SK-N-SH (cell line): ENCODE data around the gene PTPN18. TPM values are rescaled to one million over a fixed set of nuclear protein-coding genes. Genes with fewer than 3 reads are reported as not detected.

Experiments used
- CTCF ChIA-PET: fragments of 300-600, 350-600 bp; formaldehyde crosslinking; extraction: SDS; loops from one replicate; lab custom pipeline; 2021; lab: Yijun Ruan, JAX
- POLR2A ChIA-PET: fragments of 350-600 bp; sonication (Branson Sonifier 250); formaldehyde crosslinking; extraction: SDS; loops from one replicate; lab custom pipeline; 2020; ENCODE audit warnings: antibody characterized with exemption, inconsistent platforms; lab: Yijun Ruan, JAX
- DNase-seq: peaks from one replicate; pipeline ENCODE4 v3.0.0; 2012
- H2AFZ ChIP-seq: fragments of 200-600 bp; sonication (generic); 2 replicates; pipeline ENCODE4 v1.8.1; 2016; ENCODE audit warnings: antibody characterized with exemption, mild to moderate bottlenecking, low read depth
- H3F3A ChIP-seq: fragments of 200-600 bp; sonication (generic); replicated peaks from 2 replicates; pipeline ENCODE3; 2016; ENCODE audit warnings: antibody characterized with exemption, mild to moderate bottlenecking; ENCODE audit not compliant: insufficient read depth
- H3K27ac ChIP-seq, 2 experiments: fragments of 200-500 bp in 1 of 2; fragments of 200-600 bp in 1 of 2; sonication (Bioruptor generic) in 1 of 2; sonication (generic), shearing (Covaris generic) in 1 of 2; 2 replicates each; pipeline versions ENCODE4 v1.5.1 to v1.6.1; 2014 to 2016; ENCODE audit warnings: low read depth in 2 of 2, inconsistent platforms in 1 of 2, low read length in 1 of 2, mild to moderate bottlenecking in 1 of 2, mixed read lengths in 1 of 2
- H3K27me3 ChIP-seq: fragments of 200-600 bp; sonication (generic), shearing (Covaris generic); 2 replicates; pipeline ENCODE4 v1.6.1; 2016; ENCODE audit warnings: mixed run types; ENCODE audit not compliant: insufficient read depth
- H3K36me3 ChIP-seq, 2 experiments: fragments of 200-500 bp in 1 of 2; fragments of 200-600 bp in 1 of 2; sonication (Bioruptor generic) in 1 of 2; sonication (generic) in 1 of 2; replicated peaks in 1 of 2; 2 replicates each; pipeline versions ENCODE3 to v1.5.1; 2014 to 2016; ENCODE audit warnings: low read length in 1 of 2, mild to moderate bottlenecking in 1 of 2; ENCODE audit not compliant: insufficient read depth in 2 of 2, control insufficient read depth in 1 of 2
- H3K4me1 ChIP-seq, 2 experiments: fragments of 200-500 bp in 1 of 2; fragments of 200-600 bp in 1 of 2; sonication (Bioruptor generic) in 1 of 2; sonication (generic), shearing (Covaris generic) in 1 of 2; 2 replicates each; pipeline versions ENCODE4 v1.5.1 to v1.6.1; 2014 to 2016; ENCODE audit warnings: low read depth in 1 of 2, low read length in 1 of 2, mixed run types in 1 of 2; ENCODE audit not compliant: insufficient read depth in 2 of 2, control insufficient read depth in 1 of 2
- H3K4me2 ChIP-seq: fragments of 200-600 bp; sonication (generic), shearing (Covaris generic); 2 replicates; pipeline ENCODE4 v1.6.1; 2017; ENCODE audit warnings: mixed run types
- H3K4me3 ChIP-seq, 2 experiments: fragments of 200-500 bp in 1 of 2; fragments of 200-600 bp in 1 of 2; sonication (Bioruptor generic) in 1 of 2; sonication (generic), shearing (Covaris generic) in 1 of 2; 2 replicates each; pipeline versions ENCODE4 v1.5.1 to v1.8.1; 2014 to 2016; ENCODE audit warnings: low read depth in 2 of 2, inconsistent platforms in 1 of 2, low read length in 1 of 2, mild to moderate bottlenecking in 1 of 2, mixed read lengths in 1 of 2, moderate library complexity in 1 of 2
- H3K79me2 ChIP-seq: fragments of 200-600 bp; sonication (generic); 2 replicates; pipeline ENCODE4 v1.8.1; 2017; ENCODE audit warnings: mild to moderate bottlenecking; ENCODE audit not compliant: insufficient read depth
- H3K9ac ChIP-seq: fragments of 200-600 bp; sonication (generic); 2 replicates; pipeline ENCODE4 v1.6.1; 2017; ENCODE audit warnings: mixed run types
- H3K9me2 ChIP-seq: fragments of 200-600 bp; sonication (generic); 2 replicates; pipeline ENCODE4 v1.6.1; 2017; ENCODE audit warnings: mixed run types
- H3K9me3 ChIP-seq: fragments of 200-600 bp; sonication (generic); 2 replicates; pipeline ENCODE4 v1.6.1; 2017; ENCODE audit warnings: mixed run types, mild to moderate bottlenecking, moderate library complexity
- H4K20me1 ChIP-seq: fragments of 200-600 bp; sonication (generic); 2 replicates; pipeline ENCODE4 v1.6.1; 2017; ENCODE audit warnings: mild to moderate bottlenecking, mixed run types; ENCODE audit not compliant: insufficient read depth
- CHD2 ChIP-seq: fragments of 150-350 bp; IDR thresholded peaks from 2 replicates; pipeline ENCODE4 v1.6.1; 2018; ENCODE audit warnings: low read length; ENCODE audit not compliant: partially characterized antibody
- EZH2phosphoT487 ChIP-seq: fragments of 200-600 bp; sonication (generic); IDR thresholded peaks from 2 replicates; pipeline ENCODE4 v1.6.1; 2017; ENCODE audit warnings: low read depth, mixed run types, mild to moderate bottlenecking, antibody characterized with exemption, moderate library complexity, borderline replicate concordance
- MXI1 ChIP-seq: IDR thresholded peaks from 2 replicates; pipeline ENCODE4 v1.6.1; 2012; ENCODE audit warnings: mild to moderate bottlenecking, low read depth, low read length, improper control_type of control experiment
- NFIC ChIP-seq: IDR thresholded peaks from 2 replicates; pipeline ENCODE4 v1.4.0; 2012; ENCODE audit warnings: borderline replicate concordance
- RCOR1 ChIP-seq: fragments of 150-350 bp; IDR thresholded peaks from 2 replicates; pipeline ENCODE4 v1.6.1; 2017; ENCODE audit warnings: antibody characterized with exemption, low read length
- SIN3A ChIP-seq: IDR thresholded peaks from 2 replicates; pipeline ENCODE4 v1.6.1; 2012; ENCODE audit warnings: low read depth, mild to moderate bottlenecking, low read length, moderate library complexity, borderline replicate concordance
- SMC3 ChIP-seq: IDR thresholded peaks from 2 replicates; pipeline ENCODE4 v1.6.1; 2012; ENCODE audit warnings: low read depth, low read length, improper control_type of control experiment
- TAF1 ChIP-seq: IDR thresholded peaks from 2 replicates; pipeline ENCODE4 v1.6.1; 2012; ENCODE audit warnings: low read depth, mild to moderate bottlenecking, low read length, moderate library complexity, borderline replicate concordance
- YY1 ChIP-seq: IDR thresholded peaks from 2 replicates; pipeline ENCODE4 v1.4.0; 2012; ENCODE audit warnings: low read depth, mild to moderate bottlenecking
- WGBS: methylation state at CpG from one replicate; pipeline ENCODE4 v1.1.6; 2017; ENCODE audit warnings: low lambda C conversion rate; 5-methylcytosine and 5-hydroxymethylcytosine counted together
- polyA plus RNA-seq, 3 experiments: library from polyadenylated mRNA; depleted of rRNA; stranded (reverse); fragments of >200 nt; gene quantifications; 2 replicates each; pipeline ENCODE4 v1.2.3, GENCODE V29; 2012
- TF ChIP-seq, protein P1 (sequence below): IDR thresholded peaks from 2 replicates; pipeline ENCODE4 v1.4.0; 2012; ENCODE audit warnings: low read depth, borderline replicate concordance
- TF ChIP-seq, protein P2 (sequence below): fragments of 150-350 bp; IDR thresholded peaks from 2 replicates; pipeline ENCODE4 v1.6.1; 2016; ENCODE audit warnings: mild to moderate bottlenecking, low read depth, low read length
- TF ChIP-seq, protein P3 (sequence below): IDR thresholded peaks from 2 replicates; pipeline ENCODE4 v1.4.0; 2012; ENCODE audit warnings: low read depth
- TF ChIP-seq, protein P4 (sequence below): fragments of 200-600 bp; sonication (generic); IDR thresholded peaks from 2 replicates; pipeline ENCODE4 v1.6.1; 2017; ENCODE audit warnings: antibody characterized with exemption, mild to moderate bottlenecking, moderate library complexity
- TF ChIP-seq, protein P5 (sequence below): IDR thresholded peaks from 2 replicates; pipeline ENCODE4 v1.4.0; 2012; ENCODE audit warnings: low read depth, borderline replicate concordance

The PTPN18 gene
- polyA plus RNA-seq, 1 of the 3 experiments (the other 2 are of a cell fraction) = 30.4 TPM

DNA sequence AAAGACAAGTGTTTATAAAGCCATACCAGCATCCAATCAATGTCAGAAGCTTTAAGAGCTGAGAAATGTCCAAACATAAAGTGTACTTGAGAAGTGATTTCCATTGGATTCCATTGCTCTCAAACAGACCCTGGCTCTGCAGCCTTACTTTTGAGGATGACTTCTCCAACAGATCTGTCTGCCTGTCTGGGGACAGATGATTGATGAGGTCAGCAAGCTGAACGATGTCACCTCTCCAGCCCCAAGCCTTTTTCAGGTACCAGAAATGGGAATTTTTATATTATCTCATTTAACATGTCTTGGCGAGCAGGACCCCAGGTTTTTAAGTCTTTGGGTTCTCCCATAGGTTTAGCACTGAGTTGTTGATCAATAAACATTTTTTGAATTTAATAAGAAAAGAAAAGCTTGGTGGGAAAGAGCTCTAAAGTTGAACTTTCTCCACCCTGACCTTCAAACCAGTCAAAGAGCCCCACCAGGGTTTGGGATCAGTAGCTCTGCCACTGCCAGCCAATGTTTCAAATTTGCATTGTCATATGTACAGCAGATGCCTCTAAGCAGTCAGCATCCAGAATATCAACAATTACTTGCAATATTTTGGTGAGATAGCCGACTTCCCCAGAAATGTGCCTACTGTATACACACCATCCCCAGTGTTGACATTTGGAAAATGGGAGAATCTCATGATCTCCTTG lies 22.5 kb downstream of the PTPN18 start:
- peaks cover 42% of the 10 kb centered on the region for H3K79me2 ChIP-seq
- POLR2A ChIA-PET = no interaction called here

DNA sequence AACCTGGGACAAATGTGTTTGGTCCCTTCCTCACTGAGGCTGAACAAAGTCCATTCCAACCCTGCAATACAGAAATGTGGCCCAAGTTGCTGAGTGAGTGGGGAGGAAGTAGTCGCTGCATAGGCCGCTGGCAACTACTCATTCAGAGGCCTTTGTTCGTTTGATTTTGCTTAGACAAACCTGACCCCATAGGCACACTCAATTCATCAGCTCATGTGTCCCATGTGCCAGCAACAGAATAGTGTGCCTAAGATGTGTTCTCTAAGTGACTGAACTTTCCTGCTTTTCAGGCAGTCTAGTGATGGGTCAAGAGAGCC lies 23.0 kb downstream of the PTPN18 start:
- no peaks in the 10 kb centered on the region for H3K9me2 ChIP-seq
- peaks cover 0 to 10% of the 10 kb centered on the region in 2 experiments; a peak in 2 of 4 replicates for H3K4me1 ChIP-seq
- H4K20me1 ChIP-seq = no peaks in the 10 kb centered on the region
- WGBS = 84% methylated on average over 3 of the region's 3 CpGs
- DNase-seq = no peak
- H2AFZ ChIP-seq = no peak overlapping the region
- no peak for TF ChIP-seq SMC3
- no peak for TF ChIP-seq MXI1
- no peak for TF ChIP-seq TAF1
- TF ChIP-seq, protein P1, sequence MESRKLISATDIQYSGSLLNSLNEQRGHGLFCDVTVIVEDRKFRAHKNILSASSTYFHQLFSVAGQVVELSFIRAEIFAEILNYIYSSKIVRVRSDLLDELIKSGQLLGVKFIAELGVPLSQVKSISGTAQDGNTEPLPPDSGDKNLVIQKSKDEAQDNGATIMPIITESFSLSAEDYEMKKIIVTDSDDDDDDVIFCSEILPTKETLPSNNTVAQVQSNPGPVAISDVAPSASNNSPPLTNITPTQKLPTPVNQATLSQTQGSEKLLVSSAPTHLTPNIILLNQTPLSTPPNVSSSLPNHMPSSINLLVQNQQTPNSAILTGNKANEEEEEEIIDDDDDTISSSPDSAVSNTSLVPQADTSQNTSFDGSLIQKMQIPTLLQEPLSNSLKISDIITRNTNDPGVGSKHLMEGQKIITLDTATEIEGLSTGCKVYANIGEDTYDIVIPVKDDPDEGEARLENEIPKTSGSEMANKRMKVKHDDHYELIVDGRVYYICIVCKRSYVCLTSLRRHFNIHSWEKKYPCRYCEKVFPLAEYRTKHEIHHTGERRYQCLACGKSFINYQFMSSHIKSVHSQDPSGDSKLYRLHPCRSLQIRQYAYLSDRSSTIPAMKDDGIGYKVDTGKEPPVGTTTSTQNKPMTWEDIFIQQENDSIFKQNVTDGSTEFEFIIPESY = no peak
- TF ChIP-seq, protein P2, sequence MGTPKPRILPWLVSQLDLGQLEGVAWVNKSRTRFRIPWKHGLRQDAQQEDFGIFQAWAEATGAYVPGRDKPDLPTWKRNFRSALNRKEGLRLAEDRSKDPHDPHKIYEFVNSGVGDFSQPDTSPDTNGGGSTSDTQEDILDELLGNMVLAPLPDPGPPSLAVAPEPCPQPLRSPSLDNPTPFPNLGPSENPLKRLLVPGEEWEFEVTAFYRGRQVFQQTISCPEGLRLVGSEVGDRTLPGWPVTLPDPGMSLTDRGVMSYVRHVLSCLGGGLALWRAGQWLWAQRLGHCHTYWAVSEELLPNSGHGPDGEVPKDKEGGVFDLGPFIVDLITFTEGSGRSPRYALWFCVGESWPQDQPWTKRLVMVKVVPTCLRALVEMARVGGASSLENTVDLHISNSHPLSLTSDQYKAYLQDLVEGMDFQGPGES = no peak
- TF ChIP-seq, protein P3, sequence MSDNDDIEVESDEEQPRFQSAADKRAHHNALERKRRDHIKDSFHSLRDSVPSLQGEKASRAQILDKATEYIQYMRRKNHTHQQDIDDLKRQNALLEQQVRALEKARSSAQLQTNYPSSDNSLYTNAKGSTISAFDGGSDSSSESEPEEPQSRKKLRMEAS = no peak
- TF ChIP-seq, protein P4, sequence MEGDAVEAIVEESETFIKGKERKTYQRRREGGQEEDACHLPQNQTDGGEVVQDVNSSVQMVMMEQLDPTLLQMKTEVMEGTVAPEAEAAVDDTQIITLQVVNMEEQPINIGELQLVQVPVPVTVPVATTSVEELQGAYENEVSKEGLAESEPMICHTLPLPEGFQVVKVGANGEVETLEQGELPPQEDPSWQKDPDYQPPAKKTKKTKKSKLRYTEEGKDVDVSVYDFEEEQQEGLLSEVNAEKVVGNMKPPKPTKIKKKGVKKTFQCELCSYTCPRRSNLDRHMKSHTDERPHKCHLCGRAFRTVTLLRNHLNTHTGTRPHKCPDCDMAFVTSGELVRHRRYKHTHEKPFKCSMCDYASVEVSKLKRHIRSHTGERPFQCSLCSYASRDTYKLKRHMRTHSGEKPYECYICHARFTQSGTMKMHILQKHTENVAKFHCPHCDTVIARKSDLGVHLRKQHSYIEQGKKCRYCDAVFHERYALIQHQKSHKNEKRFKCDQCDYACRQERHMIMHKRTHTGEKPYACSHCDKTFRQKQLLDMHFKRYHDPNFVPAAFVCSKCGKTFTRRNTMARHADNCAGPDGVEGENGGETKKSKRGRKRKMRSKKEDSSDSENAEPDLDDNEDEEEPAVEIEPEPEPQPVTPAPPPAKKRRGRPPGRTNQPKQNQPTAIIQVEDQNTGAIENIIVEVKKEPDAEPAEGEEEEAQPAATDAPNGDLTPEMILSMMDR = no peak
- TF ChIP-seq SIN3A = no peak
- no peak for TF ChIP-seq EZH2phosphoT487
- TF ChIP-seq, protein P5, sequence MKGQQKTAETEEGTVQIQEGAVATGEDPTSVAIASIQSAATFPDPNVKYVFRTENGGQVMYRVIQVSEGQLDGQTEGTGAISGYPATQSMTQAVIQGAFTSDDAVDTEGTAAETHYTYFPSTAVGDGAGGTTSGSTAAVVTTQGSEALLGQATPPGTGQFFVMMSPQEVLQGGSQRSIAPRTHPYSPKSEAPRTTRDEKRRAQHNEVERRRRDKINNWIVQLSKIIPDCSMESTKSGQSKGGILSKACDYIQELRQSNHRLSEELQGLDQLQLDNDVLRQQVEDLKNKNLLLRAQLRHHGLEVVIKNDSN = no peak
- TF ChIP-seq NFIC = no peak
- TF ChIP-seq YY1 = no peak
- TF ChIP-seq RCOR1 = no peak
- H3K9ac ChIP-seq = no peak overlapping the region
- H3K4me3 ChIP-seq = no peak overlapping the region
- H3K4me2 ChIP-seq = no peak overlapping the region
- CTCF ChIA-PET = no interaction called here
- no peak overlapping the region for H3K27ac ChIP-seq
- H3K79me2 ChIP-seq = peaks cover 37% of the 10 kb centered on the region; the same call in 1 of the 2 replicates
- POLR2A ChIA-PET = no interaction called here
- H3K36me3 ChIP-seq = peaks cover 7 to 11% of the 10 kb centered on the region in 2 experiments
- H3K27me3 ChIP-seq = no peaks in the 10 kb centered on the region
- no peaks in the 10 kb centered on the region for H3F3A ChIP-seq
- H3K9me3 ChIP-seq = no peaks in the 10 kb centered on the region

More for the DNA sequence above, 22.5 kb downstream of the PTPN18 start:
- Histone ChIP-seq H3K27ac (no peak overlapping the region), H3K9me2 (no peaks in the 10 kb centered on the region), H3K4me2 (no peak overlapping the region), H3F3A (no peaks in the 10 kb centered on the region), H2AFZ (no peak overlapping the region), H3K4me1 (peaks cover 0 to 15% of the 10 kb centered on the region in 2 experiments; a peak in 2 of 4 replicates), H3K36me3 (peaks cover 7 to 11% of the 10 kb centered on the region in 2 experiments), H3K4me3 (no peak overlapping the region), H3K27me3 (no peaks in the 10 kb centered on the region), H4K20me1 (no peaks in the 10 kb centered on the region), H3K9me3 (no peaks in the 10 kb centered on the region), H3K9ac (no peak overlapping the region)
- 66% methylated on average over 3 of the region's 3 CpGs for WGBS
- TF ChIP-seq CHD2 = no peak
- no peak for TF ChIP-seq RCOR1
- no peak for TF ChIP-seq NFIC
- CTCF ChIA-PET = no interaction called here
- DNase-seq = no peak
